ENCODE measurements around the gene DCX. TPM values are rescaled to one million over a fixed set of nuclear protein-coding genes. Genes with fewer than 3 reads are reported as not detected.

DCX gene
- polyA plus RNA-seq, 1 donor (not counting 4 experiments of a cell fraction or from before 2014, with no cell fraction given) = not detected

DNA sequence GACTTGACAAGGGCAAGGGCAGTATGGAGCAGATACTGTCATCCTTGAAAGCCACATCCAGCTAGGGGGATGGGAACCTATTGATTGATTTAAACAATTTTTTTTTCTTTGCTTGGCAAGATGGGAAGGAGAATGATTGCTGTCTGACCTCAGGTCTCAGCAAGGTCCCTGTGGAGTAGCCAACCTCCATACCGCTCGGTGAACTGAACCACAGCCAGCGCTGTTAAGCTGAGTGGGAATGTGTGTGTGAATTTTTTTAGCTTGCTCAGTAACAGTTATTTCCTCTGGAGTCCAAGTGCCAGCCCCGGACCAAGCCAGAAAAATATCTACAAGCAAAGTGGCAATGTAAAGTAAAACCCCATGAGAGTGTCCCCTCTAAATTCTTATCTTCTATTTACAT lies 25.9 kb downstream of the DCX start:
- H3K4me2 ChIP-seq (ENCODE audit: control insufficient read depth, extremely low read depth, insufficient read depth, low read depth, low read length) = no peak overlapping the region
- no peaks in the 10 kb centered on the region for H3K4me1 ChIP-seq (ENCODE audit: control insufficient read depth, extremely low read depth, insufficient read depth, low read length)
- H3K9me1 ChIP-seq (ENCODE audit: control insufficient read depth, extremely low read depth, insufficient read depth, low read length) = no peaks in the 10 kb centered on the region
- no peak overlapping the region for H2AFZ ChIP-seq (ENCODE audit: control insufficient read depth, low read length)
- H3K4me3 ChIP-seq (ENCODE audit: control insufficient read depth in 2 of 3, extremely low read depth in 1 of 3, insufficient read depth in 2 of 3, low read depth in 1 of 3, low read length in 3 of 3) = no peak overlapping the region
- DNase-seq (ENCODE audit: low read depth, low spot score) (no peak), FAIRE-seq (no peak)
- H3K9ac ChIP-seq (ENCODE audit: control insufficient read depth, extremely low read depth, insufficient read depth, low read length) = no peak overlapping the region
- dilution Hi-C loops (cut with MboI; ENCODE audit: extremely low pct_ligation_motif_present, low sequenced_read_pairs) = no loop called here
- no peaks in the 10 kb centered on the region for H4K20me1 ChIP-seq (ENCODE audit: control insufficient read depth, extremely low read depth, insufficient read depth, low read length)
- no peaks in the 10 kb centered on the region for H3K27me3 ChIP-seq (ENCODE audit: control insufficient read depth, extremely low read depth, insufficient read depth, low read length)
- H3K27ac ChIP-seq (ENCODE audit: control insufficient read depth, insufficient read depth, low read length) = no peak overlapping the region
- H3K36me3 ChIP-seq (ENCODE audit: control insufficient read depth in 2 of 2, extremely low read depth in 1 of 2, insufficient read depth in 2 of 2, low read length in 2 of 2) = no peaks in the 10 kb centered on the region
- no peaks in the 10 kb centered on the region for H3K9me3 ChIP-seq (ENCODE audit: control insufficient read depth, low read depth, low read length)
- no peaks in the 10 kb centered on the region for H3K79me2 ChIP-seq (ENCODE audit: control insufficient read depth, insufficient read depth, low read length)
- TF ChIP-seq CTCF (optimal IDR thresholded peaks at IDR 0.05 in 1 of 3, IDR thresholded peaks at IDR 0.05 in 1 of 3, conservative IDR thresholded peaks at IDR 0.05 in 1 of 3; ENCODE audit: extremely low read depth in 1 of 3, insufficient read depth in 2 of 3, low read length in 3 of 3) = no peak
- TF ChIP-seq EZH2 (IDR thresholded peaks at IDR 0.05; ENCODE audit: low read length) = no peak

DNA sequence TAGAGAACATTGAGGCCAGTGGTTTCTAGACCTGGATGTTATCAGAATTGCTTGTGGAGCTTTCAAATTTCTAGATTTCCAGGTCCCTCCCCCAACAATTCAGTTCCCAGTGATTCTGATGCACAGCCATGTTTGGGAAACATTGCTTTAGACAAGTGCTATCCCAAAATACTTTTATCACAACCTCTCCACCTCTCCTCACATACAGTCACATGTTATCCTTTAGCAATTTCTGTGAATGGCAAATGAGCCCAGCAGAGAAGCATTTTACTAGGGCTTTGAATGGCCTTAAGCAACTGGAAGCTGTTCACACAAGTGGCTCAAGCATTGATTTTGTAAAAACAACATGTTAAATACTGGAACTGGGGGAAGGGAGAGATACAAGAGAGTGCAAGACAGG lies 29.7 kb downstream of the DCX start:
- Histone ChIP-seq H4K20me1 (ENCODE audit: control insufficient read depth, extremely low read depth, insufficient read depth, low read length) (no peaks in the 10 kb centered on the region), H3K27me3 (ENCODE audit: control insufficient read depth, extremely low read depth, insufficient read depth, low read length) (no peaks in the 10 kb centered on the region), H3K9me1 (ENCODE audit: control insufficient read depth, extremely low read depth, insufficient read depth, low read length) (no peaks in the 10 kb centered on the region), H3K4me2 (ENCODE audit: control insufficient read depth, extremely low read depth, insufficient read depth, low read depth, low read length) (no peak overlapping the region), H3K27ac (ENCODE audit: control insufficient read depth, insufficient read depth, low read length) (no peak overlapping the region), H3K4me3 (ENCODE audit: control insufficient read depth in 2 of 3, extremely low read depth in 1 of 3, insufficient read depth in 2 of 3, low read depth in 1 of 3, low read length in 3 of 3) (no peak overlapping the region), H3K9ac (ENCODE audit: control insufficient read depth, extremely low read depth, insufficient read depth, low read length) (no peak overlapping the region), H3K4me1 (ENCODE audit: control insufficient read depth, extremely low read depth, insufficient read depth, low read length) (no peaks in the 10 kb centered on the region), H2AFZ (ENCODE audit: control insufficient read depth, low read length) (no peak overlapping the region), H3K9me3 (ENCODE audit: control insufficient read depth, low read depth, low read length) (no peaks in the 10 kb centered on the region), H3K36me3 (ENCODE audit: control insufficient read depth in 2 of 2, extremely low read depth in 1 of 2, insufficient read depth in 2 of 2, low read length in 2 of 2) (no peaks in the 10 kb centered on the region), H3K79me2 (ENCODE audit: control insufficient read depth, insufficient read depth, low read length) (no peaks in the 10 kb centered on the region)
- TF ChIP-seq EZH2 (IDR thresholded peaks at IDR 0.05; ENCODE audit: low read length) (no peak), CTCF (optimal IDR thresholded peaks at IDR 0.05 in 1 of 3, IDR thresholded peaks at IDR 0.05 in 1 of 3, conservative IDR thresholded peaks at IDR 0.05 in 1 of 3; ENCODE audit: extremely low read depth in 1 of 3, insufficient read depth in 2 of 3, low read length in 3 of 3) (no peak)
- no peak for DNase-seq (ENCODE audit: low read depth, low spot score)
- no peak for FAIRE-seq
- dilution Hi-C loops (cut with MboI; ENCODE audit: extremely low pct_ligation_motif_present, low sequenced_read_pairs) = no loop called here
